Endometrial microvascular endothelial cells (primary cell): ENCODE results near the gene KRT76. TPM values are rescaled to one million over a fixed set of nuclear protein-coding genes. Genes with fewer than 3 reads are reported as not detected.

ENCODE experiments used
- in situ Hi-C: cut with HindIII; loops from 2 replicates; pipeline ENCODE4 v1.10.0; 2017; ENCODE audit warnings: low sequenced_read_pairs, low pct_unique_long_range_greater_than_20kb; ENCODE audit errors: inconsistent ontology term
- total RNA-seq: library from RNA; depleted of rRNA; stranded (reverse); fragments of >200 nt; gene quantifications from one replicate; pipeline ENCODE4 v1.2.3, GENCODE V29; 2015; ENCODE audit errors: inconsistent ontology term

KRT76 gene
- not detected for total RNA-seq

DNA sequence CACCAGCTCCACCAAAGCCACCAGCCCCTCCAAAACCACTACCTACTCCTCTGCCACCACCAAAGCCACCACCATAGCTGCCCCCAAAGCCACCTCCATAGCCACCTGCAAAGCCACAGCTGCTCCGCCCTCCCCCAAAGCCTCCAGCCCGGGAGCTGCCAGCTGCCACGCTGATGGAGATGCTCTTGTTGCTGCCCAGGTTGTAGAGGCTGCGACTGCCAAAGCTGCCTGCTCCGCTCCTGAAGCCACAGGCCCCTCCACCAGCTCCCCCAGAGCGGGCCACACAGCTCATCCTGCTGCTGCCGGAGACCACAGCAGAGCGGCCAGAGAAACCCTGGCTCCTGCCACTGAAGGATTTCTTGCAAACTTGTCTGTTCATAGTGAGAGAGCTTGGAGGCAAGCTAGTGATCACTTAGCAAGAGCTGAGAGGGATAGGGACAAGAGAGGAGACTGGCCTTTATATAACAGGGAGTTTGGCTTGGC is at the start of gene KRT76:
Gene KRT76, minus strand, starts transcription at position 433 of the 483 bp plus-strand sequence. Its CDS starts 54 bp downstream, at position 379.
- in situ Hi-C loops = no loop called here

DNA sequence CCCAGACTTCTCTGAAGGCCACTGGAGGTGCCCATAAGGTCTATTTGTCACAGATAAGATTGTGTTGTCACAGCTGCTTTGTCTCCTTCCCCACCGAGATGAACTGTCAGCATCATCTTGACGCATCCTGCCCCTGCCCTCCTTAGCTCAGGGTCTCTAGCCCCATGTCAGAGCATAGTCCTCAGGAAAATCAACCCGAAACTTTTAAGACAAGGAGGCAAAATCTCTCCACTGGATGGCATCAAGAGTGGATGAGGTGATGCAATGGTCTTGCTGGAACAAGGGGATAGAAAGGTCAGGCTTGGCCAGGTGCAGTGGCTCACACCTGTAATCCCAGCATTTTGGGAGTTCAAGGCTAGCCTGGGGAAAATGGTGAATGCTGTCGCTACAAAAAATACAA is 48.8 kb upstream of the KRT76 start:
- in situ Hi-C loops = no loop called here

- in situ Hi-C loops = no loop called here
Measured at GRCh38 chr12:52824741-52825410, 47.7 kb upstream of the KRT76 start.

DNA sequence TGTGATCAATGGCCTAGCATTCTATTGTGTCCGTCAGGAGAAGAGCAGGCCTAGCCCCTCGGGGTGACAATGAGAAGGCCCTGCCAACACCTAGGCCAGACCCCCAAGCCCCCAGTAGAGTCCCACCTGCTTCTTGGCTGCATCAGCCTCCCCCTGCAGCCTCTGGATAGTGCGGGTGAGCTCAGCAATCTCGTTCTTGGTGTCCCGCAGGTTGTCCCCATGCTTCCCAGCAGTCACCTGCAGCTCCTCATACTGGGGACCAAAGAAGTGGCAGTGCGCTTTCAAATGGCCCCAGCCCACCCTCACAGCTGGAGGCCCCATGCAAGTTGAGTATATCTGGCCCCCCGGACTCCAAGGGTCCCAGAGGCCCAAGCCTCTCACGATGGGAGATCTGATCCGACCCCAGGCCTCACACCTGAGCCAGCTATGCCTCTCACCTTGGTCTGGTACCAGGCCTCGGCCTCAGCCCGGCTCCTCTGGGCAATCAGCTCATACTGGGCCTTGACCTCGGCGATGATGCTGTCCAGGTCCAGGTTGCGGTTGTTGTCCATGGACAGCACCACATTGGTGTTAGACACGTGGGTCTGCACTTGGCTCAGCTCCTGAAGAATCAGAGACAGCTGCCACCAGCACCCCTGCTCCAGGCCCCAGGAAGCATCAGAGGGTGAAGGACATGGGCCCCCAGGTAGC is 46.8 kb upstream of the KRT76 start:
- in situ Hi-C loops = no loop called here

DNA sequence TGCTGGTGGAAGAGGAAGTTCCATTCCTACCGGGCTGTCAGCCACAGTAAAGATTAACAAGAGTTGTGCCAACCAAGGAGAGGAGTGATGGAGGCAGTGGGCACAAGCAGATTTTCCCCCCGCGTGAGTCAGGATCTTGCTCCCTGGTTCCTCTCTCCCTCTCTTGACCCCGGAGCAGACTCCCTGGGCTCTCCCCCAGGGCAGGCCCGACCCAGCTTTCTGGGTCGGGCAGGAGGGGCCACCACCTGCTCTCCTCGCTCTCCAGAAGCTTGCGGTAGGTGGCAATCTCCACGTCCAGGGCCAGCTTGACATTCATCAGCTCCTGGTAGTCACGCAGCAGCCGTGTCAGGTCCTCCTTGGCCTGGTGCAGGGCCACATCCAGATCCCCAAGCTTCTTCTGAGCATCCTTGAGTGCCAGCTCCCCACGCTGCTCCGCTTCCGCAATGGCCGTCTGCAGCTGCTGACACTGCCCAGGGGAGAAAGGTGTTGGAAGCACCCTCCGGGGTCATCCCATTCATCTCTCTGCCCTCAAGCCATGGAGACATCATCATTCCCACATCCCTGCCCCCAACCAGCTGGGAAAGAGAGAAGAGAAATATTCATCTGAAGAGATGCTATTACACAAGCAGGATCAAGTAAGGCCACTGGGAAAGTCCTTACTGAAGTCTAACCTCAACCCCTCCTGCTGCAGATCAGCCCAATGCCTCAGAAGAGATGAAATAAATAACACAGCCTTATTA is 45.8 kb upstream of the KRT76 start:
- in situ Hi-C loops = no loop called here

GRCh38 chr12:52821826-52822660 is 44.9 kb upstream of the KRT76 start:
- in situ Hi-C loops = no loop called here

DNA sequence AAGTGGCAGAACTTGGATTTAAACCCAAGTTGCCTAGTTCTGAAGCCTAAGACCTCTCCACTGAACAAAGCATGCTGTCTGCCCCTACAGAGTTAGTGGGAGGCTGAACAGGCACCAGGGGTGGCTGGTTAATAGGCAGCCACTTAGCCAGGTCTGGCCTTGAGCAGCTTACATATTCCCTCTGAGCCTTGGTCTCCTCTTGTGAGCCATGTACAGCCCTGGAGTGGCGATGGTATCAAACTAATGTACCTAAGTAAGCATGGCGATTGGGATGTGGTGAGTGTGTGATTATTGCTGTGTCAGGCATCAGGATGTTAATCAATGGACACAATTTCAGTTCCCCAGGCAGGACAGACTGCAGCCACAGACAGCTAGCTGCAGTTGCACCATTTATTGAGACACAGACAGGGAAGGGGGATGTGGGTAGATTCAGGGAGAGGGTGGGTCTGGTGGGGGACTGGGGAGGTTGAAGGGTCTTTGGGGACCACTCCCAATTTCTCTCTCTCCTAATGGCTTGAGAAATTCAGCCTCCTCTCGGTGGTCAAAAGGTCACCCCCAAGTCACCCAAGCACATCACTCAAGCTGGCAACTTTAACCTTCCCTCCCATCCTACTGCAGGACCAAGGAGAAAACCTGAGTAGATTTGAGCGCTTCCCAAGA is 44.1 kb upstream of the KRT76 start:
- in situ Hi-C loops = no loop called here

- in situ Hi-C loops = no loop called here
Measured at GRCh38 chr12:52820521-52820920, 43.4 kb upstream of the KRT76 start.

- in situ Hi-C loops = no loop called here
Measured at GRCh38 chr12:52819731-52820510, 42.8 kb upstream of the KRT76 start.

- in situ Hi-C loops = no loop called here
Measured at GRCh38 chr12:52818887-52819420, 41.8 kb upstream of the KRT76 start.

GRCh38 chr12:52818388-52818787 is 41.2 kb upstream of the KRT76 start:
- in situ Hi-C loops = no loop called here

GRCh38 chr12:52817699-52818238 is 40.6 kb upstream of the KRT76 start:
- in situ Hi-C loops = no loop called here

DNA sequence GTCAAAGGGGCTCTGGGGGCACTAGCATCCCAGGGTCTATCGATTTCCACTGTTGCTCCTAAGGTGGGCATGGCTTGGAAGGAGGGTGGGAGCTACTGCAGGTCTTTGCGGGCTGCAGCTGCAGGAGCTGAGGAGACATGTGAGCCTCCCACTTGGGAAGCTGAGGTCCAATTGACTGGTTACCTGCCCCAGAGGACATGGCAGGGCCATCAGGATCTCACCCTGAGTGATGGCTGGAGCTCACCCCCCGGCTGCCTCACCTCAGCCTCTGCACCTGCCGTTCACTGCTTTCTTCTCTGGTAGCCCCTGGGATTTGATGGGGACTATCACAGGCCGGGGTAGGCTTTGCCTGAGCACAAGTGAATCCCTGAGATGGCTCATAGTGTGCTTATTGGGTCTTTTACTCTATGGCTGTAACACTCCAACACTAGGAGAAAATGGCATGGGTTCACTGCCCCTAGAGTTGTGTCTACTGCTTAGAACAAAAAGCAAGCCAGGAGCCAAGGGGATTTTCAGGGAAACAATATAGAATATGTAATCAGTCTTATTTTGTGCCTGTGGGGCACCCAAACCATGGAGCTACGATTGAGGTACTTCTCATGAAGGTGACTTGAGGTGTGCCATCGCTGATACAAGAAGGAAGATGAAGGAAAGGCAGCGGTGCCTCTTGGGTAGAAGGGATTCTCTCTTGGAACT is 40.0 kb upstream of the KRT76 start:
- in situ Hi-C loops = no loop called here

GRCh38 chr12:52815676-52816588 is 38.8 kb upstream of the KRT76 start:
- in situ Hi-C loops = no loop called here

GRCh38 chr12:52815161-52815560 is 38.0 kb upstream of the KRT76 start:
- in situ Hi-C loops = no loop called here

GRCh38 chr12:52814710-52815155 is 37.6 kb upstream of the KRT76 start:
- in situ Hi-C loops = no loop called here
